Mucosa of rectum (tissue), 2 donors: Measurements from ENCODE around the gene SCO2.
"Not testable (repeated sequence)": the region's sequence is repeated elsewhere in the genome, so short reads cannot be mapped to it uniquely, and the experiment has no call there.

Source experiments
- H3K27ac ChIP-seq, 2 donors: one replicate each; pipeline ENCODE4 v1.7.0; 2013; ENCODE audit warnings: inconsistent platforms in 2 of 2, low read depth in 2 of 2, low read length in 2 of 2
- H3K27me3 ChIP-seq, 2 donors: one replicate each; pipeline ENCODE4 v1.7.0; 2013; ENCODE audit warnings: low read length in 2 of 2; ENCODE audit not compliant: control insufficient read depth in 2 of 2, insufficient read depth in 2 of 2
- H3K36me3 ChIP-seq, 2 donors: one replicate each; pipeline ENCODE4 v1.7.0; 2013; ENCODE audit warnings: low read length in 2 of 2; ENCODE audit not compliant: control insufficient read depth in 2 of 2, insufficient read depth in 2 of 2
- H3K4me1 ChIP-seq, 2 donors: one replicate each; pipeline ENCODE4 v1.7.0; 2013; ENCODE audit warnings: low read length in 2 of 2, mild to moderate bottlenecking in 1 of 2; ENCODE audit not compliant: control insufficient read depth in 2 of 2, insufficient read depth in 2 of 2
- H3K4me3 ChIP-seq, 2 donors: one replicate each; pipeline ENCODE4 v1.7.0; 2013; ENCODE audit warnings: low read length in 2 of 2
- H3K9ac ChIP-seq, 2 donors: one replicate each; pipeline ENCODE4 v1.7.0; 2013; ENCODE audit warnings: low read length in 2 of 2, low read depth in 1 of 2, mild to moderate bottlenecking in 1 of 2
- H3K9me3 ChIP-seq, 2 donors: one replicate each; pipeline ENCODE4 v1.7.0; 2013; ENCODE audit warnings: low read length in 2 of 2; ENCODE audit not compliant: control insufficient read depth in 2 of 2
- donor health status: healthy.
- donor health status: Normal muscosa, but diverticular disease.

Gene SCO2

GRCh38 chr22:50520184-50520583, 5.2 kb downstream of the SCO2 start:
- not testable (repeated sequence) for H3K27me3 ChIP-seq, H3K27ac ChIP-seq, H3K4me3 ChIP-seq, H3K9me3 ChIP-seq, H3K9ac ChIP-seq
- Histone ChIP-seq H3K4me1 (peaks cover 17 to 21% of the 10 kb centered on the region in 2 donors), H3K36me3 (peaks cover 52 to 56% of the 10 kb centered on the region in 2 donors)

- Histone ChIP-seq H3K9ac (no peak overlapping the region), H3K27ac (no peak overlapping the region), H3K4me1 (peaks cover 10 to 15% of the 10 kb centered on the region in 2 donors), H3K4me3 (no peak overlapping the region), H3K9me3 (no peaks in the 10 kb centered on the region), H3K36me3 (peaks cover 52 to 61% of the 10 kb centered on the region in 2 donors), H3K27me3 (no peaks in the 10 kb centered on the region)
Observed at GRCh38 chr22:50519151-50519550, 6.2 kb downstream of the SCO2 start.

GRCh38 chr22:50518606-50519005, 6.8 kb downstream of the SCO2 start:
- H3K27ac ChIP-seq = no peak overlapping the region
- no peaks in the 10 kb centered on the region for H3K27me3 ChIP-seq
- peaks cover 5 to 10% of the 10 kb centered on the region in 2 donors for H3K4me1 ChIP-seq
- no peaks in the 10 kb centered on the region for H3K9me3 ChIP-seq
- H3K9ac ChIP-seq = no peak overlapping the region
- H3K4me3 ChIP-seq = no peak overlapping the region
- H3K36me3 ChIP-seq = peaks cover 50 to 58% of the 10 kb centered on the region in 2 donors

DNA sequence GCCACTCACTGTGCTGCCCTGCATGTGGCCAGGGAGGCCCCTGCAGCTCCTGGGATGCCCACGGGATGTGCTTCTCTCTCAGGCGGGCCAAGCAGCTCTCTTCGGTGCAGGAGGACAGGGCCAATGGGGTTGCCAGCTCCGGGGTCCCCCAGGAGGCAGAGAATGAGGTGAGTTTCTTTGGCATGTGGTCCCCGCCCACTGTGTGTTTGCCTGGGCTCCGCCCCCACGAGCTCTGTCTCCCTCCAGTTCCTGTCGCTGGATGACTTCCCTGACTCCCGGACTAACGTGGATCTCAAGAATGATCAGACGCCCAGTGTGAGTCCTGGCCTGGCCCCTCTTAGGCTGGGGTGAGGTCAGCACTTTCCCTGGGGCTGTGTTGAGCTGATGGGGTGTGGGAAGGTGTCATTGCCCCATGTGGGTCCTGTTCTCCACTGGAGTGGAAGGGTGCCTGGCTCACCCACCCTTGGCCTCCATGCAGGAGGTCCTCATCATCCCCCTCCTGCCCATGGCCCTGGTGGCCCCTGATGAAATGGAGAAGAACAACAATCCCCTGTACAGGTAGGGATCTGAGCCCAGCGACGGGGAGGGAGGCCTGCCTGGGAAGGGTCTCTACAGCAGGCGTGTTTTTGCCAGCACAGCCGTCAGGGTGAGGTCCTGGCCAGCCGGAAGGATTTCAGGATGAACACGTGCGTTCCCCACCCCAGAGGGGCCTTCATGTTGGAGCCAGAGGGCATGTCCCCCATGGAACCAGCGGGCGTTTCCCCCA, 7.7 kb downstream of the SCO2 start:
- no peak overlapping the region for H3K9ac ChIP-seq
- H3K9me3 ChIP-seq = no peaks in the 10 kb centered on the region
- no peak overlapping the region for H3K4me3 ChIP-seq
- H3K27ac ChIP-seq = no peak overlapping the region
- peaks cover 0 to under 1% of the 10 kb centered on the region in 2 donors for H3K4me1 ChIP-seq
- H3K36me3 ChIP-seq = peaks cover 43 to 49% of the 10 kb centered on the region in 2 donors
- H3K27me3 ChIP-seq = no peaks in the 10 kb centered on the region

DNA sequence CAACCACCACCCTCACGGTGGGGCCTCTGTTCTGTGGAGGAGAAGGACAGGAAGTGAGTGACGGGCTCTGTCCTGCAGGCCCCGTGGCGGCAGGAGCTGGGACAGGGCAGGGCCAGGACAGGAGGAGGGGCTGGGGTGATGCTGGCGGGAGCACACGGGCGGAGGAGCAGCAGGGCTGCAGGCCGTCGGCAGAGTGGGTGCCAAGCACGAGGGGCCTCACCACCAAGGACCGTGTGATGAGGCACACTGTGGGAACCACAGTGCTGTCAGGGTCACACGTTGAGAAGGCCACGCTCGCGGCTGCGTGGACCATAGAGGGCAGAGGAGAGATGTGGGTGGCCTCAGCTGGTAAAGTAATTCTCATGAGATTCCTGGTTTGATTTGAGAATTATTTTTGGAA, 8.5 kb downstream of the SCO2 start:
- Histone ChIP-seq H3K9me3 (no peaks in the 10 kb centered on the region), H3K27me3 (no peaks in the 10 kb centered on the region), H3K9ac (no peak overlapping the region), H3K36me3 (peaks cover 38 to 42% of the 10 kb centered on the region in 2 donors), H3K4me3 (no peak overlapping the region), H3K4me1 (no peaks in the 10 kb centered on the region), H3K27ac (no peak overlapping the region)

GRCh38 chr22:50516068-50516467, 9.3 kb downstream of the SCO2 start:
- Histone ChIP-seq H3K9me3 (no peaks in the 10 kb centered on the region), H3K27me3 (no peaks in the 10 kb centered on the region), H3K4me1 (no peaks in the 10 kb centered on the region), H3K27ac (no peak overlapping the region), H3K9ac (no peak overlapping the region), H3K4me3 (no peak overlapping the region), H3K36me3 (peaks cover 31 to 34% of the 10 kb centered on the region in 2 donors)

- no peaks in the 10 kb centered on the region for H3K27me3 ChIP-seq
- peaks cover 17 to 23% of the 10 kb centered on the region in 2 donors for H3K36me3 ChIP-seq
- H3K4me3 ChIP-seq = no peak overlapping the region
- peaks cover 8 to 11% of the 10 kb centered on the region in 2 donors for H3K4me1 ChIP-seq
- H3K9me3 ChIP-seq = no peaks in the 10 kb centered on the region
- no peak overlapping the region for H3K9ac ChIP-seq
- no peak overlapping the region for H3K27ac ChIP-seq
Observed at GRCh38 chr22:50513175-50513574, 12.2 kb downstream of the SCO2 start.

DNA sequence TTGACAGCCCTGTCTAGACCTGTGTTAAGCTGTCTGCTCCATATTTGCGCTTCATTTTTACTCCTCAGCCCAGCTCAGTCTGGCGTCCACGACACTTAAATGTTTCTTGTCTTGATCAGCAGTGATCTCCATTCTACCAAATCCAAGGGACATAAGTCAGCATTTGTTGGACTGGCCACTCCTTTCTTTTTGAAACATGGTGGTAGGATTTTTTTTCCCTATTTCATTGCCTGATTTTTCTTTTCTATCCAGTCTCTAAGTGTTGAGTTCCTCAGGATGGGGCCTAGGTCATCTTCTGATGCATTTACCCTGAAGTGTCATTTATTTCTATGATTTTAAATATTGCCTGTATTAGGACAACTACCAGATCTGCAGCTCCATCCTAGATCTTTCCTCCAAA, 16.5 kb downstream of the SCO2 start:
- peak overlapping the region; percentile 87 to 88 for H3K27ac ChIP-seq
- H3K36me3 ChIP-seq = peaks cover 7 to 11% of the 10 kb centered on the region in 2 donors
- H3K4me3 ChIP-seq = peak overlapping the region; percentile 80 to 82
- no peaks in the 10 kb centered on the region for H3K27me3 ChIP-seq
- peak overlapping the region; percentile 65 to 77 for H3K9ac ChIP-seq
- no peaks in the 10 kb centered on the region for H3K9me3 ChIP-seq
- H3K4me1 ChIP-seq = peaks cover 14 to 20% of the 10 kb centered on the region in 2 donors

DNA sequence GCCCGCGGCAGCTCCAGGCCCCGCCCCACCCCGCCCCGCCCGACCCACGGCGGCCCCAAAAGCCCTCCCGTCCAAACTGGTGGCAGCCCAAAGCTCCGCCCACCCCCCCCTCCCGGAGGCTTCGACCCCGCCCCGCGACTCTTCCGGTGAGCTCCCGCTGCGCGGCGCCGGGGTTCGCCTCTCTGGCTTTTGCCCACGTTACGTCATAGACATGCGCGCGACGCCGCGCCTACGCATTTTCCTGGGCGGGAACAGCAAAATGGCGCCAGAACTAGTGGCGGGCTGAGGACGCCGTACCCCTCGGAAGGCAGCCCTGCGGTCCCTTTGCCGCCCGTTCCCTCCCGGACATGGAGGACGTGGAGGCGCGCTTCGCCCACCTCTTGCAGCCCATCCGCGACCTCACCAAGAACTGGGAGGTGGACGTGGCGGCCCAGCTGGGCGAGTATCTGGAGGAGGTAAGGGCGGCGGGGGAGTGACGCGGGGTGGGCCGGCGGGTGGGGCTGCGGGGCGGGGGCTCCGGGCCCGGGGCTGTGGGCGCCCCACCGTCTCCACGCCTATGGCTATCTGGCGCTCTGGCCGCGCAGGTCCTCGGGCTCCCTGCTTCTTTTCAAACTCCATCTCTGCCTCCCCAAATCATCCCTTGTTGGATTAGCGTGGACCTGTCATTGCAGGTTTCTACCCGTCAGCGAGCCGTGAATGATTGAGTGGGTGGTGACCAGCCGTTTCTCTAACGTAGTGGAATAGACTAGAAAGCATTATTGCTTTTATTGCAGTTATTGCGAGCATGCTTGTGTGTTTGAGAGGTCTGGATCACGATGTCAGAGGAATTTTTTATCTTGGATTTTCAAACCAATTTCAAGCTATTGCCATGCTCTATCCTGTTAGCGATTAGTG, 17.2 kb downstream of the SCO2 start, which contains the start of gene NCAPH2:
Gene NCAPH2 (plus strand): TSS at position 234 of the 894 bp plus-strand sequence. CDS start 114 bp downstream, at position 348.
- Histone ChIP-seq H3K27ac (peak within 1 kb of the TSS; percentile 87 to 89), H3K9ac (peak within 1 kb of the TSS; percentile 71 to 93), H3K4me1 (peaks cover 14 to 20% of the 10 kb centered on the region in 2 donors)

More for the DNA sequence above, 17.2 kb downstream of the SCO2 start, which contains the start of gene NCAPH2:
- no peaks in the 10 kb centered on the region for H3K27me3 ChIP-seq
- peak within 1 kb of the TSS; percentile 80 to 96 for H3K4me3 ChIP-seq
- peaks cover 7 to 11% of the 10 kb centered on the region in 2 donors for H3K36me3 ChIP-seq
- no peaks in the 10 kb centered on the region for H3K9me3 ChIP-seq
